ENCODE results near the gene GAGE12D. TPM values are rescaled to one million over a fixed set of nuclear protein-coding genes. Genes with fewer than 3 reads are reported as not detected.
"Not testable (repeated sequence)": the region's sequence is repeated elsewhere in the genome, so short reads cannot be mapped to it uniquely, and the experiment has no call there.

Gene GAGE12D
- not detected in 2 replicates for total RNA-seq

GRCh38 chrX:49541433-49541832 lies at the start of gene GAGE12D:
Gene GAGE12D, plus strand, starts transcription at chrX:49541733. Its CDS starts 1,155 bp downstream, at chrX:49542888.
- DNase-seq (ENCODE audit: low read depth in 2 of 2) = not testable (repeated sequence)

GRCh38 chrX:49531877-49532276 lies 9.7 kb upstream of the GAGE12D start, which contains the start of gene GAGE12C:
Gene GAGE12C, plus strand, starts transcription at chrX:49532177. Its CDS starts 1,155 bp downstream, at chrX:49533332.
- DNase-seq (ENCODE audit: low read depth in 2 of 2) = not testable (repeated sequence)

GRCh38 chrX:49550989-49551388 lies 9.5 kb downstream of the GAGE12D start, which contains the start of gene GAGE12E:
Gene GAGE12E, plus strand, starts transcription at chrX:49551289. Its CDS starts 1,155 bp downstream, at chrX:49552444.
- DNase-seq (ENCODE audit: low read depth in 2 of 2) = not testable (repeated sequence)

GRCh38 chrX:49560542-49560941 lies 19.0 kb downstream of the GAGE12D start, which contains the start of gene GAGE12F:
Gene GAGE12F, plus strand, starts transcription at chrX:49560842. Its CDS starts 1,155 bp downstream, at chrX:49561997.
- not testable (repeated sequence) for DNase-seq (ENCODE audit: low read depth in 2 of 2)

- DNase-seq (ENCODE audit: low read depth in 2 of 2) = not testable (repeated sequence)
Measured at GRCh38 chrX:49568728-49569127, 27.2 kb downstream of the GAGE12D start.

- not testable (repeated sequence) for DNase-seq (ENCODE audit: low read depth in 2 of 2)
Measured at GRCh38 chrX:49569152-49569551, 27.6 kb downstream of the GAGE12D start.

- DNase-seq (ENCODE audit: low read depth in 2 of 2) = not testable (repeated sequence)
Measured at GRCh38 chrX:49570100-49570499, 28.6 kb downstream of the GAGE12D start, which contains the start of gene GAGE12G. Gene GAGE12G, plus strand, starts transcription at chrX:49570400. Its CDS starts 1,155 bp downstream, at chrX:49571555.

GRCh38 chrX:49579649-49580048 lies 38.1 kb downstream of the GAGE12D start, which contains the start of gene GAGE12H:
Gene GAGE12H, plus strand, starts transcription at chrX:49579949. Its CDS starts 1,155 bp downstream, at chrX:49581104.
- DNase-seq (ENCODE audit: low read depth in 2 of 2) = not testable (repeated sequence)

- DNase-seq (ENCODE audit: low read depth in 2 of 2) = not testable (repeated sequence)
Measured at GRCh38 chrX:49589196-49589595, 47.7 kb downstream of the GAGE12D start, which contains the start of gene GAGE2A. Gene GAGE2A, plus strand, starts transcription at chrX:49589496. Its CDS starts 1,155 bp downstream, at chrX:49590651.

GRCh38 chrX:49589769-49590478 lies 48.4 kb downstream of the GAGE12D start:
- DNase-seq (ENCODE audit: low read depth in 2 of 2) = not testable (repeated sequence)

GRCh38 chrX:49590488-49590887 lies 49.0 kb downstream of the GAGE12D start:
- not testable (repeated sequence) for DNase-seq (ENCODE audit: low read depth in 2 of 2)

Other genes with a start within 250 kb of the GAGE12D start
- gene GAGE10, start 238.1 kb upstream of the GAGE12D start, total RNA-seq = not detected in 2 replicates
- not detected in 2 replicates for gene GAGE12J, start 219.7 kb upstream of the GAGE12D start, total RNA-seq
- gene GAGE13, start 210.2 kb upstream of the GAGE12D start, total RNA-seq = not detected in 2 replicates
- not detected in 2 replicates for gene GAGE12C, start 9.6 kb upstream of the GAGE12D start, total RNA-seq
- gene GAGE12E, start 9.6 kb downstream of the GAGE12D start, total RNA-seq = not detected in 2 replicates
- gene GAGE12F, start 19.1 kb downstream of the GAGE12D start, total RNA-seq = not detected in 2 replicates
- not detected in 2 replicates for gene GAGE12G, start 28.7 kb downstream of the GAGE12D start, total RNA-seq
- gene GAGE12H, start 38.2 kb downstream of the GAGE12D start, total RNA-seq = not detected in 2 replicates
- not detected in 2 replicates for gene GAGE2A, start 47.8 kb downstream of the GAGE12D start, total RNA-seq
- not detected in 2 replicates for gene GAGE1, start 57.3 kb downstream of the GAGE12D start, total RNA-seq
- gene PAGE1, start 154.3 kb downstream of the GAGE12D start, total RNA-seq = not detected in 2 replicates

Measured in lung microvascular endothelial cell (primary cell).